Pancreas (tissue), 10 donors: Measurements from ENCODE around the gene PTP4A2. TPM values are rescaled to one million over a fixed set of nuclear protein-coding genes. Genes with fewer than 3 reads are reported as not detected.

Source experiments
- ATAC-seq, 4 donors: fragments of 200-7000 bp; cut with Tn5 transposase; one replicate each; pipeline versions ENCODE4 v1.8.0 to v1.9.1; 2020; ENCODE audit warnings: mild to moderate bottlenecking in 4 of 4, moderate library complexity in 4 of 4
- DNase-seq, 6 donors: peaks; one replicate each; pipeline ENCODE4 v3.0.0-alpha.2; 2020
- FAIRE-seq: peaks from 2 replicates; lab custom pipeline; 2012; peaks lifted over from hg19 to GRCh38; lab: Jason Lieb, UNC
- H3K27ac ChIP-seq, 4 donors: fragments of 200-600 bp; sonication (generic); 1 replicate in 3 of 4; 2 replicates in 1 of 4; pipeline versions ENCODE4 v1.5.0 to v1.8.0; 2020
- H3K27me3 ChIP-seq, 4 donors: fragments of 200-600 bp; one replicate each; pipeline ENCODE4 v1.8.0; 2021
- H3K36me3 ChIP-seq, 3 donors: fragments of 200-600 bp; sonication (generic) in 1 of 3; one replicate each; pipeline versions ENCODE4 v1.5.0 to v1.8.0; 2020 to 2021
- H3K4me1 ChIP-seq, 3 donors: fragments of 200-600 bp; one replicate each; pipeline ENCODE4 v1.8.0; 2021
- H3K4me3 ChIP-seq, 4 donors: fragments of 200-600 bp; sonication (generic) in 2 of 4; one replicate each; pipeline versions ENCODE4 v1.5.0 to v1.8.0; 2020 to 2021
- H3K9me3 ChIP-seq, 4 donors: fragments of 200-600 bp; one replicate each; pipeline ENCODE4 v1.8.0; 2021
- CTCF ChIP-seq, 4 donors: fragments of 200-600 bp; sonication (generic) in 3 of 4; IDR thresholded peaks; one replicate each; pipeline versions ENCODE4 v1.5.0 to v1.8.0; 2021; ENCODE audit warnings: antibody characterized with exemption in 4 of 4
- WGBS, 2 donors: extraction: QIAGEN DNeasy Blood & Tissue Kit; methylation state at CpG; one replicate each; pipeline ENCODE4 v1.1.7; 2013; 5-methylcytosine and 5-hydroxymethylcytosine counted together
- intact Hi-C, 3 donors: fragments of 100-400 bp; cut with DNase I; formaldehyde crosslinking; loops; one replicate each; pipeline versions ENCODE4 v1.11.1 to v1.14.2; 2022
- polyA plus RNA-seq, 2 donors: library from polyadenylated mRNA; stranded (reverse); fragments of 200-250 nt; gene quantifications; one replicate each; pipeline ENCODE4 v1.2.3, GENCODE V29; 2013
- total RNA-seq, 6 donors: library from RNA; stranded (reverse); fragmentation: NEBNext Ultra II Directional in 4 of 6; extraction: Animal tissue kit (Norgen Biotek cat#: 25700) in 4 of 6; gene quantifications; one replicate each; pipeline versions ENCODE4 v1.2.1 to v1.2.4, GENCODE V29; 2021 to 2023
- donor health status: healthy with polysubstance abuse.
- donor health status: DM: no; HTN: no; CAD: no; lungs with moderate emphysema.
- donor health status: DM: no; HTN: no; CAD: no.
- donor health status: control.
- donor health status: control.
- donor health status: Bipolar disorder and iron deficiency.
- donor health status: DM: yes; HTN: yes; CAD: no.
- donor health status: DM: no; HTN: no; CAD: no.
- donor health status: DM: no; HTN: no; CAD: no.
- donor health status: DM: yes; HTN: yes; CAD: no.

The PTP4A2 gene
- total and polyA plus RNA-seq, 8 donors = 37.7 to 137 (median 78.3) TPM

- no peaks in the 10 kb centered on the region for H3K9me3 ChIP-seq
- 77 to 80% methylated on average over 1 of the region's 1 CpG for WGBS, 2 donors
- no peaks in the 10 kb centered on the region for H3K27me3 ChIP-seq
- no peak overlapping the region for H3K27ac ChIP-seq
- peaks cover 4 to 22% (median 6%) of the 10 kb centered on the region in 3 donors for H3K36me3 ChIP-seq
- intact Hi-C loops = no loop called here
- DNase-seq (no peak), ATAC-seq (no peak), FAIRE-seq (no peak)
- no peak for TF ChIP-seq CTCF (IDR thresholded peaks at IDR 0.05)
- H3K4me3 ChIP-seq = no peak overlapping the region
- peaks cover 0 to 23% (median 21%) of the 10 kb centered on the region in 3 donors for H3K4me1 ChIP-seq
Measured at GRCh38 chr1:31912839-31913239, 25.3 kb downstream of the PTP4A2 start.

- no peak for DNase-seq
- FAIRE-seq = no peak
- Histone ChIP-seq H3K4me3 (no peak overlapping the region), H3K27me3 (no peaks in the 10 kb centered on the region), H3K36me3 (peaks cover 4 to 24% (median 6%) of the 10 kb centered on the region in 3 donors), H3K4me1 (peaks cover 0 to 23% (median 21%) of the 10 kb centered on the region in 3 donors), H3K9me3 (no peaks in the 10 kb centered on the region), H3K27ac (no peak overlapping the region)
- intact Hi-C loops = no loop called here
- 72 to 77% methylated on average over 2 of the region's 2 CpGs for WGBS, 2 donors
- no peak for TF ChIP-seq CTCF (IDR thresholded peaks at IDR 0.05)
- ATAC-seq = no peak
Measured at GRCh38 chr1:31911994-31912780, 26.0 kb downstream of the PTP4A2 start.

GRCh38 chr1:31910933-31911332, 27.2 kb downstream of the PTP4A2 start:
- intact Hi-C loops = no loop called here
- no peak for FAIRE-seq
- no peaks in the 10 kb centered on the region for H3K9me3 ChIP-seq
- TF ChIP-seq CTCF (IDR thresholded peaks at IDR 0.05) = no peak
- H3K4me1 ChIP-seq = peaks cover 0 to 23% (median 21%) of the 10 kb centered on the region in 3 donors
- DNase-seq = no peak
- H3K4me3 ChIP-seq = no peak overlapping the region
- ATAC-seq = peak; percentile 63 to 82 (median 72)
- H3K27me3 ChIP-seq = no peaks in the 10 kb centered on the region
- peaks cover 4 to 28% (median 9%) of the 10 kb centered on the region in 3 donors for H3K36me3 ChIP-seq
- no peak overlapping the region for H3K27ac ChIP-seq
- 12 to 16% methylated on average over 2 of the region's 2 CpGs for WGBS, 2 donors

DNA sequence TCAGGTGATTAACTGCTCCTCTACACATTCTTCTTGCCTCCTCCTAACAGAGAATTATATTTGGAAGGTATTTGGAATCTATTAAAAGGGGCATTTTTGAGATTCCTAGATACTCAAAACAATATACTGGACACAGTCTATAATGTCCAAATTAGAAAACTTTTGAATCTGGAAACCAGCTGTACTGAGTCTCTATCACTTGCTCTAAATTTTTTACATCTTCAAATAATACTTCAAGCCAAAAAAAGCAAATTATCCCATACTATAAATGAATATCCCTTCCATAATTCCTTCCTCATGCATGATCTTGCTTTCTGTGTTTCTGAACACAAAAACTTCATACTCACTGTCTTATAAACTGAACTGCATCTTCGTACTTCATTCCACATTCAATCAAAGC, 28.5 kb downstream of the PTP4A2 start:
- intact Hi-C loops = no loop called here

More for the DNA sequence above, 28.5 kb downstream of the PTP4A2 start:
- H3K27me3 ChIP-seq = no peaks in the 10 kb centered on the region
- ATAC-seq = no peak
- peaks cover 0 to 23% (median 17%) of the 10 kb centered on the region in 3 donors for H3K4me1 ChIP-seq
- 96 to 97% methylated on average over 1 of the region's 1 CpG for WGBS, 2 donors
- no peak for TF ChIP-seq CTCF (IDR thresholded peaks at IDR 0.05)
- H3K4me3 ChIP-seq = no peak overlapping the region
- no peaks in the 10 kb centered on the region for H3K9me3 ChIP-seq
- peaks cover 4 to 28% (median 9%) of the 10 kb centered on the region in 3 donors for H3K36me3 ChIP-seq
- H3K27ac ChIP-seq = no peak overlapping the region
- no peak for FAIRE-seq
- no peak for DNase-seq
